ENCODE data around the gene PLPP6. TPM values are rescaled to one million over a fixed set of nuclear protein-coding genes. Genes with fewer than 3 reads are reported as not detected.

Gene PLPP6
- total and polyA plus RNA-seq, 2 of the 13 experiments (the other 11 are each of a cell fraction or from before 2014, with no cell fraction given), result 12.1 to 15.5 TPM

DNA sequence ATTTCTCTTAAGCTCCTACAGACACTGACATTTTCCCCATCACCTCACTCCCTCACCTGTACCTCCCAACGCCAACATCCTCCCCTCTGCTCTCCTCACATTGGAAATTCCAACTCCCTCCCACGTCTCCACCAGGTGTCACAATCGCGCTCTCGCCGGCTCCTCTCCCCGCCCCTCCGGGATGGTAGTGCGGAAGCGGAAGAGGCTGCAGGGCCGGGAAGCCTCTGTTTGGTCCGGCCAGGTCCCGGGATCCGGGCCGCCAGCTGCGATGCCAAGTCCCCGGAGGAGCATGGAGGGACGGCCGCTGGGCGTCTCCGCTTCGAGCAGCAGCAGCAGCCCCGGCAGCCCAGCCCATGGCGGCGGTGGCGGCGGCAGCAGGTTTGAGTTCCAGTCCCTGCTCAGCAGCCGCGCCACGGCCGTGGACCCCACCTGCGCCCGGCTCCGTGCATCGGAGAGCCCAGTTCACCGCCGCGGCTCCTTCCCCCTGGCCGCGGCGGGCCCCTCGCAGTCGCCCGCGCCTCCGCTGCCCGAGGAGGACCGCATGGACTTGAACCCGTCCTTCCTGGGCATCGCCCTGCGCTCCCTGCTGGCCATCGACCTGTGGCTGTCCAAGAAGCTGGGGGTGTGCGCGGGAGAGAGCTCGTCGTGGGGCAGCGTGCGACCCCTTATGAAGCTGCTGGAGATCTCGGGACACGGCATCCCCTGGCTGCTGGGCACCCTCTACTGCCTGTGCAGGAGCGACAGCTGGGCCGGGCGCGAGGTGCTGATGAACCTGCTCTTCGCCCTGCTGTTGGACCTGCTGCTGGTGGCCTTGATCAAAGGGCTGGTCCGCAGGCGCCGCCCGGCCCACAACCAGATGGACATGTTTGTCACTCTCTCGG is at the start of gene PLPP6 (continued):
- TF ChIP-seq, protein P1, sequence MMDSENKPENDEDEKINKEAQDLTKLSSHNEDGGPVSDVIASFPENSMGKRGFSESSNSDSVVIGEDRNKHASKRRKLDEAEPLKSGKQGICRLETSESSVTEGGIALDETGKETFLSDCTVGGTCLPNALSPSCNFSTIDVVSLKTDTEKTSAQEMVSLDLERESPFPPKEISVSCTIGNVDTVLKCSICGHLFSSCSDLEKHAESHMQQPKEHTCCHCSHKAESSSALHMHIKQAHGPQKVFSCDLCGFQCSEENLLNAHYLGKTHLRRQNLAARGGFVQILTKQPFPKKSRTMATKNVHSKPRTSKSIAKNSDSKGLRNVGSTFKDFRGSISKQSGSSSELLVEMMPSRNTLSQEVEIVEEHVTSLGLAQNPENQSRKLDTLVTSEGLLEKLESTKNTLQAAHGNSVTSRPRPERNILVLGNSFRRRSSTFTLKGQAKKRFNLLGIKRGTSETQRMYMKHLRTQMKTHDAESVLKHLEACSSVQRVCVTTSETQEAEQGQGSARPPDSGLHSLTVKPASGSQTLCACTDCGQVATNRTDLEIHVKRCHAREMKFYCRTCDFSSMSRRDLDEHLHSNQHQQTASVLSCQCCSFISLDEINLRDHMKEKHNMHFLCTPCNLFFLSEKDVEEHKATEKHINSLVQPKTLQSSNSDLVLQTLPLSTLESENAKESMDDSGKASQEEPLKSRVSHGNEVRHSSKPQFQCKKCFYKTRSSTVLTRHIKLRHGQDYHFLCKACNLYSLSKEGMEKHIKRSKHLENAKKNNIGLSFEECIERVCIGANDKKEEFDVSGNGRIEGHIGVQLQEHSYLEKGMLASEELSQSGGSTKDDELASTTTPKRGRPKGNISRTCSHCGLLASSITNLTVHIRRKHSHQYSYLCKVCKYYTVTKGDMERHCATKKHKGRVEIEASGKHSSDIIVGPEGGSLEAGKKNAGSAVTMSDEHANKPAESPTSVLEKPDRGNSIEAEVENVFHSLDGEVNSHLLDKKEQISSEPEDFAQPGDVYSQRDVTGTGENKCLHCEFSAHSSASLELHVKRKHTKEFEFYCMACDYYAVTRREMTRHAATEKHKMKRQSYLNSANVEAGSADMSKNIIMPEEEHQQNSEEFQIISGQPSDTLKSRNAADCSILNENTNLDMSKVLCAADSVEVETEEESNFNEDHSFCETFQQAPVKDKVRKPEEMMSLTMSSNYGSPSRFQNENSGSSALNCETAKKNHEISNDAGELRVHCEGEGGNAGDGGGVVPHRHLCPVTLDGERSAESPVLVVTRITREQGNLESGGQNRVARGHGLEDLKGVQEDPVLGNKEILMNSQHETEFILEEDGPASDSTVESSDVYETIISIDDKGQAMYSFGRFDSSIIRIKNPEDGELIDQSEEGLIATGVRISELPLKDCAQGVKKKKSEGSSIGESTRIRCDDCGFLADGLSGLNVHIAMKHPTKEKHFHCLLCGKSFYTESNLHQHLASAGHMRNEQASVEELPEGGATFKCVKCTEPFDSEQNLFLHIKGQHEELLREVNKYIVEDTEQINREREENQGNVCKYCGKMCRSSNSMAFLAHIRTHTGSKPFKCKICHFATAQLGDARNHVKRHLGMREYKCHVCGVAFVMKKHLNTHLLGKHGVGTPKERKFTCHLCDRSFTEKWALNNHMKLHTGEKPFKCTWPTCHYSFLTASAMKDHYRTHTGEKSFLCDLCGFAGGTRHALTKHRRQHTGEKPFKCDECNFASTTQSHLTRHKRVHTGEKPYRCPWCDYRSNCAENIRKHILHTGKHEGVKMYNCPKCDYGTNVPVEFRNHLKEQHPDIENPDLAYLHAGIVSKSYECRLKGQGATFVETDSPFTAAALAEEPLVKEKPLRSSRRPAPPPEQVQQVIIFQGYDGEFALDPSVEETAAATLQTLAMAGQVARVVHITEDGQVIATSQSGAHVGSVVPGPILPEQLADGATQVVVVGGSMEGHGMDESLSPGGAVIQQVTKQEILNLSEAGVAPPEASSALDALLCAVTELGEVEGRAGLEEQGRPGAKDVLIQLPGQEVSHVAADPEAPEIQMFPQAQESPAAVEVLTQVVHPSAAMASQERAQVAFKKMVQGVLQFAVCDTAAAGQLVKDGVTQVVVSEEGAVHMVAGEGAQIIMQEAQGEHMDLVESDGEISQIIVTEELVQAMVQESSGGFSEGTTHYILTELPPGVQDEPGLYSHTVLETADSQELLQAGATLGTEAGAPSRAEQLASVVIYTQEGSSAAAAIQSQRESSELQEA (CRISPR knock-in tag; IDR thresholded peaks at IDR 0.05; ENCODE audit: not compliant biosample characterization), result peak; percentile 31
- TF ChIP-seq SOX5 (CRISPR knock-in tag; IDR thresholded peaks at IDR 0.05; ENCODE audit: borderline replicate concordance), result peak; percentile 43; the same call in 1 of the 2 replicates
- TF ChIP-seq, protein P2, sequence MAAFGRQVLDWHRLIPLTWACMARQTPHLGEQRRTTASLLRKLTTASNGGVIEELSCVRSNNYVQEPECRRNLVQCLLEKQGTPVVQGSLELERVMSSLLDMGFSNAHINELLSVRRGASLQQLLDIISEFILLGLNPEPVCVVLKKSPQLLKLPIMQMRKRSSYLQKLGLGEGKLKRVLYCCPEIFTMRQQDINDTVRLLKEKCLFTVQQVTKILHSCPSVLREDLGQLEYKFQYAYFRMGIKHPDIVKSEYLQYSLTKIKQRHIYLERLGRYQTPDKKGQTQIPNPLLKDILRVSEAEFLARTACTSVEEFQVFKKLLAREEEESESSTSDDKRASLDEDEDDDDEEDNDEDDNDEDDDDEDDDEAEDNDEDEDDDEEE (CRISPR knock-in tag; IDR thresholded peaks at IDR 0.05), result peak; percentile 63
- TF ChIP-seq EEA1 (CRISPR knock-in tag; IDR thresholded peaks at IDR 0.05; ENCODE audit: borderline replicate concordance), result peak; percentile 72; the same call in 1 of the 2 replicates
- TF ChIP-seq ATF4 (CRISPR knock-in tag; IDR thresholded peaks at IDR 0.05), result peak in 1 of 2 experiments; percentile 46; a peak in 2 of 4 replicates
- TF ChIP-seq SNAPC2 (CRISPR knock-in tag; IDR thresholded peaks at IDR 0.05), result 0 out of 2 replicates have a peak, but pooled peaks have one; percentile 24
- TF ChIP-seq ZNF670 (CRISPR knock-in tag; IDR thresholded peaks at IDR 0.05; ENCODE audit: borderline replicate concordance), result peak; percentile 90; the same call in 1 of the 2 replicates
- peak; percentile 58 for TF ChIP-seq NR2C2 (CRISPR knock-in tag; IDR thresholded peaks at IDR 0.05; ENCODE audit: borderline replicate concordance)
- TF ChIP-seq ZNF205 (CRISPR knock-in tag; IDR thresholded peaks at IDR 0.05), result peak; percentile 50; the same call in 1 of the 2 replicates
- TF ChIP-seq TCF7 (IDR thresholded peaks at IDR 0.05; ENCODE audit: low read depth), result peak; percentile 66; the same call in 1 of the 2 replicates
- 0 out of 2 replicates have a peak, but pooled peaks have one; percentile 49 for TF ChIP-seq ZNF567 (CRISPR knock-in tag; IDR thresholded peaks at IDR 0.05; ENCODE audit: borderline replicate concordance)
- TF ChIP-seq, protein P3, sequence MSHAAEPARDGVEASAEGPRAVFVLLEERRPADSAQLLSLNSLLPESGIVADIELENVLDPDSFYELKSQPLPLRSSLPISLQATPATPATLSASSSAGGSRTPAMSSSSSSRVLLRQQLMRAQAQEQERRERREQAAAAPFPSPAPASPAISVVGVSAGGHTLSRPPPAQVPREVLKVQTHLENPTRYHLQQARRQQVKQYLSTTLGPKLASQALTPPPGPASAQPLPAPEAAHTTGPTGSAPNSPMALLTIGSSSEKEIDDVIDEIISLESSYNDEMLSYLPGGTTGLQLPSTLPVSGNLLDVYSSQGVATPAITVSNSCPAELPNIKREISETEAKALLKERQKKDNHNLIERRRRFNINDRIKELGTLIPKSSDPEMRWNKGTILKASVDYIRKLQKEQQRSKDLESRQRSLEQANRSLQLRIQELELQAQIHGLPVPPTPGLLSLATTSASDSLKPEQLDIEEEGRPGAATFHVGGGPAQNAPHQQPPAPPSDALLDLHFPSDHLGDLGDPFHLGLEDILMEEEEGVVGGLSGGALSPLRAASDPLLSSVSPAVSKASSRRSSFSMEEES (CRISPR knock-in tag; IDR thresholded peaks at IDR 0.05), result peak; percentile 38; the same call in 1 of the 2 replicates
- no peak for TF ChIP-seq MATR3 (CRISPR knock-in tag; IDR thresholded peaks at IDR 0.05)
- TF ChIP-seq XRCC5 (optimal IDR thresholded peaks at IDR 0.05; ENCODE audit: low read length), result peak; percentile 63
- TF ChIP-seq ZNF333 (CRISPR knock-in tag; IDR thresholded peaks at IDR 0.05; ENCODE audit: borderline replicate concordance), result peak; percentile 35; the same call in 1 of the 2 replicates

All from HepG2 (cell line).